Body of pancreas (tissue), 4 donors: ENCODE results near the gene RB1. TPM values are rescaled to one million over a fixed set of nuclear protein-coding genes. Genes with fewer than 3 reads are reported as not detected.

Source experiments
- ATAC-seq: fragments of 150-250 bp; one replicate; pipeline ENCODE4 v1.9.1; 2016
- DNase-seq, 4 donors: peaks; one replicate each; pipeline ENCODE4 v3.0.0-alpha.2; 2019
- H3K27ac ChIP-seq, 4 donors: fragments of 200-600 bp; sonication (generic); 1 replicate in 3 of 4; 2 replicates in 1 of 4; pipeline versions ENCODE4 v1.5.1 to v1.6.1; 2016 to 2019; ENCODE audit warnings: mild to moderate bottlenecking in 1 of 4, mixed read lengths in 1 of 4, moderate library complexity in 1 of 4
- H3K27me3 ChIP-seq, 2 donors: fragments of 200-600 bp; sonication (generic); one replicate each; pipeline ENCODE4 v1.6.0; 2016; ENCODE audit warnings: mild to moderate bottlenecking in 1 of 2
- H3K36me3 ChIP-seq, 2 donors: fragments of 200-600 bp; sonication (generic); replicated peaks in 1 of 2; 2 replicates each; pipeline ENCODE4 v1.5.1; 2016; ENCODE audit warnings: low read depth in 2 of 2; ENCODE audit not compliant: insufficient read depth in 1 of 2
- H3K4me1 ChIP-seq: fragments of 200-600 bp; sonication (generic); one replicate; pipeline ENCODE4 v1.6.0; 2016
- H3K4me3 ChIP-seq, 2 donors: fragments of 200-600 bp; sonication (generic); 1 replicate in 1 of 2; 2 replicates in 1 of 2; pipeline ENCODE4 v1.5.1; 2016 to 2019
- H3K9me3 ChIP-seq, 3 donors: fragments of 200-600 bp; sonication (generic); 1 replicate in 2 of 3; 2 replicates in 1 of 3; pipeline ENCODE4 v1.5.1; 2016
- POLR2A ChIP-seq, 3 donors: fragments of 450-650 bp; IDR thresholded peaks; one replicate each; pipeline ENCODE4 v1.6.1; 2016; ENCODE audit warnings: antibody characterized with exemption in 3 of 3, mild to moderate bottlenecking in 2 of 3
- WGBS, 2 donors: methylation state at CpG; one replicate each; pipeline ENCODE4 v1.1.5; 2017; 5-methylcytosine and 5-hydroxymethylcytosine counted together
- intact Hi-C: fragments of 100-400 bp; cut with DNase I; formaldehyde crosslinking; loops from one replicate; pipeline ENCODE4 v1.15.1; 2023
- total RNA-seq, 2 donors: library from RNA; depleted of rRNA; stranded (reverse); fragments of >200 nt; gene quantifications; one replicate each; pipeline ENCODE4 v1.1.0, GENCODE V29; 2016
- TF ChIP-seq, protein P1 (sequence below), 7 experiments: fragments of 450-650 bp in 4 of 7; fragments of 200-600 bp in 3 of 7; sonication (generic) in 3 of 7; IDR thresholded peaks; one replicate each; pipeline ENCODE4 v1.5.1; 2016 to 2019; ENCODE audit warnings: antibody characterized with exemption in 7 of 7

Gene RB1
- total RNA-seq, 2 donors from 2014 or later: 20.5 to 28.0 TPM

DNA sequence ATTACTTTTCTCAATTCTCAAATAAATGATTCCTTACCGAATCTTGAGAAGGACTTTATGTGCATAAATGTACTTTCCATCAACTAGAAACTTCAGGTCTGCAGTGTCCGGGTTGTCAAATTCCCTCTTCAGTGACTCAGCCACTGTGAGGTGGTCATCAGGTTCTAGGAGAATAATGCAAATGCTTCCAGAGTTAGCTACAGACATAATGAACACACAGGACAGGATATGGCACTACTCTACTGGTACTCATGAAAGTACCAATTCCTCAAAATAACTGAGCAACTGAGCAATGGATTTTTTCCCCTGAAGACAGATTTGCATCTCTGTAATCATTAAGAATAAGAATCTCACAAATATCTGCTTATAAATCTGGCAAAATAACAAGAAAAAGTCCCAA, 198.2 kb downstream of the RB1 start:
- H3K27me3 ChIP-seq: no peaks in the 10 kb centered on the region
- intact Hi-C loops: no loop called here
- H3K27ac ChIP-seq: peak overlapping the region in 1 of 4 donors; percentile 36
- DNase-seq (no peak), ATAC-seq (no peak)
- 82 to 89% methylated on average over 2 of the region's 2 CpGs for WGBS, 2 donors
- H3K4me3 ChIP-seq: no peak overlapping the region
- no peak for TF ChIP-seq POLR2A (IDR thresholded peaks at IDR 0.05)
- TF ChIP-seq, protein P1, sequence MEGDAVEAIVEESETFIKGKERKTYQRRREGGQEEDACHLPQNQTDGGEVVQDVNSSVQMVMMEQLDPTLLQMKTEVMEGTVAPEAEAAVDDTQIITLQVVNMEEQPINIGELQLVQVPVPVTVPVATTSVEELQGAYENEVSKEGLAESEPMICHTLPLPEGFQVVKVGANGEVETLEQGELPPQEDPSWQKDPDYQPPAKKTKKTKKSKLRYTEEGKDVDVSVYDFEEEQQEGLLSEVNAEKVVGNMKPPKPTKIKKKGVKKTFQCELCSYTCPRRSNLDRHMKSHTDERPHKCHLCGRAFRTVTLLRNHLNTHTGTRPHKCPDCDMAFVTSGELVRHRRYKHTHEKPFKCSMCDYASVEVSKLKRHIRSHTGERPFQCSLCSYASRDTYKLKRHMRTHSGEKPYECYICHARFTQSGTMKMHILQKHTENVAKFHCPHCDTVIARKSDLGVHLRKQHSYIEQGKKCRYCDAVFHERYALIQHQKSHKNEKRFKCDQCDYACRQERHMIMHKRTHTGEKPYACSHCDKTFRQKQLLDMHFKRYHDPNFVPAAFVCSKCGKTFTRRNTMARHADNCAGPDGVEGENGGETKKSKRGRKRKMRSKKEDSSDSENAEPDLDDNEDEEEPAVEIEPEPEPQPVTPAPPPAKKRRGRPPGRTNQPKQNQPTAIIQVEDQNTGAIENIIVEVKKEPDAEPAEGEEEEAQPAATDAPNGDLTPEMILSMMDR (IDR thresholded peaks at IDR 0.05): no peak
- no peaks in the 10 kb centered on the region for H3K4me1 ChIP-seq
- no peaks in the 10 kb centered on the region for H3K36me3 ChIP-seq
- H3K9me3 ChIP-seq: no peaks in the 10 kb centered on the region

DNA sequence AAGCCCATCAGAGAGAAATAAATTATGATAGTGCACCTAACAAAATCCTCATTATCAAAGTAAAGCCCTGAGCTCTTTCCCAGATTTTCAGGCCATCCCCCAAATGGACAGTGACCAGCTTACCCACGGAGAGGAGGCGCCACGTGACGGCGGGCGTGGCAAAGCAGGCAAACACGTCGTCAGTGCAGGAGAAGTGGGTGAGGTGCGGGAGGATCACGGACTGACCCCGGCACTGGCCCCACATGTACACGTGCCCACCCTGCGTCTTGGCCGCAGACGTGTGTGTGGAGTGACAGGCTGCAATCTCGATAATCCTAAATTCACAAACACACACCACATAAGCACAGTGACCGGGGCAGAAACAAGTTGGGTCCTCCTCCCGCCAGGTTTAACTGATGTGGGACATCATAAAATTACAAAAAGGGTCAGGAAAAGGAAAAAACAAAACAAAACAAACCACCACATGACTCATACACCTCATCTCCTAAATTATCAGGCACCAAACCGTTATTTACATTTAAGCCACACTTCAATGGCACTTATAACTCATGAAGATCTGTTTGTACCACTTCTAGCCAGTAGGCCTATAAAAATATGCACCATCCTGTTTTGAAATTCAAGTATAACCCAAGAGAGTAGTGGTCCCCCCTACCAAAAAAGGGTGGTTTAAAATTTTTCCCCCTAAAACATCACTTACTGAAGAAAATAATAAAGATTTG, 199.2 kb downstream of the RB1 start:
- Histone ChIP-seq H3K27me3 (no peaks in the 10 kb centered on the region), H3K4me3 (no peak overlapping the region), H3K36me3 (no peaks in the 10 kb centered on the region), H3K4me1 (no peaks in the 10 kb centered on the region), H3K9me3 (no peaks in the 10 kb centered on the region), H3K27ac (no peak overlapping the region)
- no peak for ATAC-seq
- WGBS, 2 donors: 87 to 91% methylated on average over 19 of the region's 19 CpGs
- TF ChIP-seq, protein P1 (IDR thresholded peaks at IDR 0.05): no peak
- no peak for TF ChIP-seq POLR2A (IDR thresholded peaks at IDR 0.05)
- intact Hi-C loops: no loop called here
- no peak for DNase-seq

DNA sequence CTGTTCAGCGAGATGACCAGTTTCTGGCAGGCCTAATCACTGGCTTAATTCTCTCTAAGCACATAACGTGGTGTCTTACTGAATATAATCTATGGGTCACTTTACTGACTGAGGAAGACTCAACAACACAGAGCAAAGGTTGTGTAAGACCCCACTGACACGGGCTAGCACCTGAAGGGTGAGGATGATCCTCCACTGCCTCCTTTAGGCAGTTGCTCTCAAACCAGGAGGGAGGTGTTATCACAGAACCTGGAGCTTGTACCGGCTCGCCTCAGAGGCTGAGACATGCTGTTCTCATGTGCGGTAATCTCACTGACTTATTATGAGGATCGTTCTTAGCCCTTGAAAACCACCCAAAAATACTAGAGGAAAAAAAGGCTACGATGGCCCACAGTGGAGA, 201.1 kb downstream of the RB1 start:
- H3K27me3 ChIP-seq: no peaks in the 10 kb centered on the region
- no peaks in the 10 kb centered on the region for H3K36me3 ChIP-seq
- intact Hi-C loops: no loop called here
- TF ChIP-seq POLR2A (IDR thresholded peaks at IDR 0.05): no peak
- TF ChIP-seq, protein P1 (IDR thresholded peaks at IDR 0.05): no peak
- no peaks in the 10 kb centered on the region for H3K4me1 ChIP-seq
- H3K9me3 ChIP-seq: no peaks in the 10 kb centered on the region
- no peak overlapping the region for H3K4me3 ChIP-seq
- no peak for ATAC-seq
- no peak for DNase-seq
- 94 to 95% methylated on average over 8 of the region's 8 CpGs for WGBS, 2 donors
- H3K27ac ChIP-seq: peak overlapping the region in 1 of 4 donors; percentile 66

- no peak for DNase-seq
- TF ChIP-seq, protein P1 (IDR thresholded peaks at IDR 0.05): no peak
- TF ChIP-seq POLR2A (IDR thresholded peaks at IDR 0.05): no peak
- no peaks in the 10 kb centered on the region for H3K4me1 ChIP-seq
- H3K27ac ChIP-seq: peak overlapping the region in 2 of 4 donors; percentile 46 to 66
- H3K9me3 ChIP-seq: no peaks in the 10 kb centered on the region
- H3K27me3 ChIP-seq: no peaks in the 10 kb centered on the region
- H3K36me3 ChIP-seq: no peaks in the 10 kb centered on the region
- 87 to 90% methylated on average over 4 of the region's 4 CpGs for WGBS, 2 donors
- no peak overlapping the region for H3K4me3 ChIP-seq
- intact Hi-C loops: no loop called here
- no peak for ATAC-seq
These were observed 201.5 kb downstream of the RB1 start for GRCh38 chr13:48505012-48505411.

GRCh38 chr13:48505597-48506091, 202.1 kb downstream of the RB1 start:
- no peak for ATAC-seq
- Histone ChIP-seq H3K27me3 (no peaks in the 10 kb centered on the region), H3K4me1 (no peaks in the 10 kb centered on the region), H3K4me3 (no peak overlapping the region), H3K9me3 (no peaks in the 10 kb centered on the region), H3K36me3 (no peaks in the 10 kb centered on the region), H3K27ac (peak overlapping the region in 2 of 4 donors; percentile 46 to 66)
- peak in 2 of 4 donors; percentile 10 to 74 for DNase-seq
- intact Hi-C loops: no loop called here
- 73 to 78% methylated on average over 11 of the region's 11 CpGs for WGBS, 2 donors
- peak in 1 of 3 donors; percentile 5 for TF ChIP-seq POLR2A (IDR thresholded peaks at IDR 0.05)
- TF ChIP-seq, protein P1 (IDR thresholded peaks at IDR 0.05): no peak
